Heart left ventricle (tissue), 16 donors: Measurements from ENCODE around the gene NPPA. TPM values are rescaled to one million over a fixed set of nuclear protein-coding genes. Genes with fewer than 3 reads are reported as not detected.
A peak's percentile ranks its signal among the peaks of the same experiment; 100 is the strongest.

Experiments
- ATAC-seq, 4 donors: fragments of 200-7000 bp; cut with Tn5 transposase; one replicate each; pipeline ENCODE4 v1.9.1; 2020 to 2022; ENCODE audit warnings: moderate library complexity in 4 of 4, mild to moderate bottlenecking in 3 of 4, moderate number of reproducible peaks in 1 of 4
- DNase-seq, 5 donors: peaks; one replicate each; pipeline ENCODE4 v3.0.0-alpha.2; 2020
- H3K27ac ChIP-seq, 12 donors: fragments of 200-600 bp; sonication (generic) in 4 of 12; one replicate each; pipeline versions ENCODE4 v1.5.0 to v1.8.0; 2016 to 2022; ENCODE audit warnings: mild to moderate bottlenecking in 2 of 12
- H3K27me3 ChIP-seq, 9 donors: fragments of 200-600 bp; sonication (generic) in 2 of 9; one replicate each; pipeline versions ENCODE4 v1.5.1 to v1.8.0; 2016 to 2022; ENCODE audit warnings: mild to moderate bottlenecking in 3 of 9
- H3K36me3 ChIP-seq, 9 donors: fragments of 200-600 bp; sonication (generic) in 2 of 9; one replicate each; pipeline versions ENCODE4 v1.5.0 to v1.8.0; 2018 to 2022; ENCODE audit warnings: mild to moderate bottlenecking in 2 of 9
- H3K4me1 ChIP-seq, 12 donors: fragments of 200-600 bp; sonication (generic) in 4 of 12; one replicate each; pipeline versions ENCODE4 v1.5.0 to v1.8.0; 2016 to 2022; ENCODE audit warnings: mild to moderate bottlenecking in 3 of 12
- H3K4me3 ChIP-seq, 12 donors: fragments of 200-600 bp; sonication (generic) in 4 of 12; one replicate each; pipeline versions ENCODE4 v1.5.0 to v1.8.0; 2017 to 2022; ENCODE audit warnings: mild to moderate bottlenecking in 9 of 12, moderate library complexity in 4 of 12
- H3K9me3 ChIP-seq, 12 donors: fragments of 200-600 bp; sonication (generic) in 4 of 12; one replicate each; pipeline versions ENCODE4 v1.5.0 to v1.8.0; 2016 to 2022; ENCODE audit warnings: mild to moderate bottlenecking in 1 of 12
- CTCF ChIP-seq, 12 donors: fragments of 200-600 bp; sonication (generic) in 4 of 12; IDR thresholded peaks; one replicate each; pipeline versions ENCODE4 v1.5.0 to v1.8.0; 2018 to 2022; ENCODE audit warnings: antibody characterized with exemption in 12 of 12, mild to moderate bottlenecking in 5 of 12
- POLR2A ChIP-seq, 2 donors: fragments of 450-650 bp; IDR thresholded peaks; one replicate each; pipeline ENCODE4 v1.6.1; 2017; ENCODE audit warnings: antibody characterized with exemption in 2 of 2, mild to moderate bottlenecking in 2 of 2, moderate library complexity in 2 of 2
- WGBS, 4 donors: extraction: QIAGEN DNeasy Blood & Tissue Kit in 2 of 4; methylation state at CpG; one replicate each; pipeline versions ENCODE4 v1.1.5 to v1.1.7; 2013 to 2018; 5-methylcytosine and 5-hydroxymethylcytosine counted together
- intact Hi-C, 10 donors: fragments of 100-400 bp; cut with DNase I; formaldehyde crosslinking; loops; one replicate each; pipeline versions ENCODE4 v1.11.1 to v1.14.2; 2022
- polyA plus RNA-seq, 2 donors: library from polyadenylated mRNA; stranded (reverse); fragments of 200-250 nt; gene quantifications; one replicate each; pipeline ENCODE4 v1.2.3, GENCODE V29; 2013
- total RNA-seq, 9 donors: library from RNA; depleted of rRNA in 2 of 9; stranded (reverse); fragments of >200 nt in 2 of 9; fragmentation: NEBNext Ultra II Directional in 3 of 9; extraction: Animal tissue kit (Norgen Biotek cat#: 25700) in 3 of 9; gene quantifications; one replicate each; pipeline versions ENCODE4 v1.1.0 to v1.2.4, GENCODE V29; 2016 to 2023
- donor health status: ischemic (EF 13 %, LVEDD 7.1; RV severe dilation, severe dysfunction).
- donor health status: healthy with polysubstance abuse.
- donor health status: DM: no; HTN: yes; CAD: no.
- donor health status: DM: no; HTN: no; CAD: no.
- donor health status: ischemic (EF 25% LVEDD 6.9; RV normal size, moderate dysfunction).
- donor health status: ischemic (EF 25% LVEDD 5.7; RV mildly dilated, moderate dysfunction).
- donor health status: healthy.
- donor health status: DM: yes; HTN: yes; CAD: no.
- donor health status: ischemic (EF 35%, LVEDD 5.7; RV mildly dilated, moderate dysfunction).
- donor health status: nonischemic (EF 11% LVEDD 7.7; RV severe dilation, severe dysfunction).
- donor health status: DM: yes; HTN: yes; CAD: no.
- donor health status: PGD.
- donor health status: ischemic (EF 29% LVEDD 5.4; RV normal size, mild dysfunction).
- donor health status: nonischemic (EF 23%, LVEDD 6.1; RV moderate dilation, normal function).

The NPPA gene
- total and polyA plus RNA-seq, 11 donors: 59.9 to 3,156 (median 279) TPM

DNA sequence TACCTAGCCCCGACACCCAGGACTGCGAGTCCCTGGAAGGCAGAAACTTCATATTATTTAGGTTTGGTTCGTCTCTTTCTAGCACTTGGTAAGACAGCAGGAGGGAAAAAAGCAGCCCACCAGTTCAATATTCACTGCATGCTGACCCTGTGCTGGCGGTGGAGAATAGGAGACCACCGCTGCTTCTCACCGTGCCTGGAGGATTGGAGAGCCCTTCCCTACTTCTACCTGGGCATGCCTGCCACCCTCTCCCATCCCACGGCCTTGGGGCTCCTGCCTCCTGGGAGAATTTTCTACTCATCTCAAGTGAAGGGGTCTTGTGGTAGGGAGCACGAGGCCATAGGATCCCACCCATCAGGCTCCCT, 47.2 kb downstream of the NPPA start:
- Histone ChIP-seq H3K27me3 (no peaks in the 10 kb centered on the region), H3K36me3 (peaks cover 0 to 64% (median 43%) of the 10 kb centered on the region in 9 donors), H3K4me1 (peaks cover 22 to 92% (median 68%) of the 10 kb centered on the region in 12 donors), H3K4me3 (peak overlapping the region in 1 of 12 donors; percentile 86), H3K9me3 (no peaks in the 10 kb centered on the region), H3K27ac (peak overlapping the region in 10 of 12 donors; percentile 14 to 100 (median 99))
- DNase-seq (no peak), ATAC-seq (no peak)
- WGBS, 4 donors: 87 to 94% (median 91%) methylated on average over 8 of the region's 8 CpGs
- intact Hi-C loops: loop anchor here in 5 of 10 donors (5.0 to 10.0 kb wide), 3 partner anchors 63 to 526 kb away; partner anchors contain the start of genes AGTRAP (in 5 of the 5) and UBIAD1 (in 1 of the 5)
- TF ChIP-seq POLR2A (IDR thresholded peaks at IDR 0.05): no peak

- Histone ChIP-seq H3K4me3 (no peak overlapping the region), H3K36me3 (peaks cover 0 to 69% (median 48%) of the 10 kb centered on the region in 9 donors), H3K27me3 (no peaks in the 10 kb centered on the region), H3K9me3 (no peaks in the 10 kb centered on the region), H3K4me1 (peaks cover 22 to 93% (median 70%) of the 10 kb centered on the region in 12 donors), H3K27ac (peak overlapping the region in 9 of 12 donors; percentile 44 to 100 (median 99))
- intact Hi-C loops: loop anchor here in 5 of 10 donors (5.0 to 10.0 kb wide), 3 partner anchors 63 to 525 kb away; partner anchors contain the start of genes AGTRAP (in 5 of the 5) and UBIAD1 (in 1 of the 5)
- DNase-seq (no peak), ATAC-seq (no peak)
- 95 to 96% (median 95%) methylated on average over 9 of the region's 9 CpGs for WGBS, 4 donors
- no peak for TF ChIP-seq CTCF (IDR thresholded peaks at IDR 0.05)
- TF ChIP-seq POLR2A (IDR thresholded peaks at IDR 0.05): no peak
Measured at GRCh38 chr1:11799896-11800295, 47.7 kb downstream of the NPPA start.

DNA sequence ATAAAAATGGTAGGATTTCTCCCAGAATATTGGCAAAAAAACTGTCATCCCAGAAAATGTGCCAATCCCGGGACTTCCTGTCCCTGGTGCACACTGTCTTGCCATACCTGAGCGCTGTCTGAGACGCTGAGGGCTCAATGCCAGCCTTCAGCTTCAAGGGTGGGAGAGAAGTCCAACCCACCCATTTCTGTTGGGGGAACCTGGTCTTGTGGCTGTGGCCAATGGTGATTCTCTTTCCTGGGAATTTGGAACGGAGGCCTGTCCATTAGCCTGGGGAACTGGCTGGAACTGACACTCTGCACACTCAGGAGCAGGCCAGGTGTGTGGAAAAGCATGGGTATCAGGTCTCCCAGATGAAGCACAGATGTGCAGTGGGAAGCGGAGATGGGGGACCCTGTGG, 48.5 kb downstream of the NPPA start:
- 96 to 98% (median 97%) methylated on average over 5 of the region's 5 CpGs for WGBS, 4 donors
- peaks cover 18 to 92% (median 65%) of the 10 kb centered on the region in 12 donors for H3K4me1 ChIP-seq
- no peaks in the 10 kb centered on the region for H3K9me3 ChIP-seq
- H3K36me3 ChIP-seq: peaks cover 0 to 77% (median 56%) of the 10 kb centered on the region in 9 donors
- ATAC-seq (no peak), DNase-seq (no peak)
- H3K27ac ChIP-seq: peak overlapping the region in 8 of 12 donors; percentile 6 to 99 (median 98)
- intact Hi-C loops: no loop called here
- H3K27me3 ChIP-seq: no peaks in the 10 kb centered on the region
- TF ChIP-seq CTCF (IDR thresholded peaks at IDR 0.05) (no peak), POLR2A (IDR thresholded peaks at IDR 0.05) (no peak)
- no peak overlapping the region for H3K4me3 ChIP-seq

DNA sequence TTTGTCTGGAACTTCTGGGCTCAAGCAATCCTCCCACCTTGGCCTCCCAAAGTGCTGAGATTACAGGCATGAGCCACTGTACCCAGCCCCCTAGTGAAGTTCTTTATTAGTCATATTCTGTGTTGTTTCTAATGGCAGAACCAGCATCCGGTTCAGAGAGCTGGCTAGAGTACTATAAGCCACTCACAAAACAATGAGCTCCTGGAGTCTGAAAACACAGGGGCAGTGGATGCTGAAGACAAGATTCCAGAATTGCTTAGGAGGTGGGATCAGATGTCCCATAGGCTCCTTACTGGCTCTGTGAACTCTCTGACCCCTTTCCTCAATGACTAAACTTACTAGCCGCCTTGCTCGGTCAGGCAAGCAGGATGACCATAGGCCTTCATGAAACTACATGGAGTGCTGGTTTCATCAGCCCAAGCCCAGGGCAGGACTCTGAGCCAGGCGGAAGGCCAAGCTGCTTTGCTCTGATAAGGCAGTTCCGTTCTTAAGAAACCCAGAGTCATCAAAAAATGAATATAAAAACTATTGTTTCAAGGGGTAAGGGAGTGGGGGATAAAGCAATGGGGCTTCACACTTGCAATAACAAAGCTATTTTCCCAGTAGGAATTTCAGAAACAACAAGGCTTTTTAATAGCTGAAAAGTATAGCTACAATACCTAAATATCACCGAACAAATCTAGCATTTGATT, 49.9 kb downstream of the NPPA start:
- TF ChIP-seq CTCF (IDR thresholded peaks at IDR 0.05): no peak
- no peak for TF ChIP-seq POLR2A (IDR thresholded peaks at IDR 0.05)
- Histone ChIP-seq H3K27me3 (no peaks in the 10 kb centered on the region), H3K4me1 (peaks cover 14 to 85% (median 59%) of the 10 kb centered on the region in 12 donors), H3K4me3 (no peak overlapping the region), H3K36me3 (peaks cover 3 to 89% (median 67%) of the 10 kb centered on the region in 9 donors), H3K9me3 (no peaks in the 10 kb centered on the region), H3K27ac (peak overlapping the region; percentile 83 to 99 (median 98))
- peak; percentile 21 to 60 (median 56) for ATAC-seq
- intact Hi-C loops: no loop called here
- WGBS, 4 donors: 36 to 63% (median 51%) methylated on average over 6 of the region's 6 CpGs
- peak in 4 of 5 donors; percentile 72 to 81 (median 77) for DNase-seq
